Measurements from ENCODE around the gene CAMSAP1. TPM values are rescaled to one million over a fixed set of nuclear protein-coding genes. Genes with fewer than 3 reads are reported as not detected.

Gene CAMSAP1
- total and polyA plus RNA-seq, 7 donors, result 2.3 to 37.7 (median 19.4) TPM

- Histone ChIP-seq H3K9me3 (peaks cover 0 to 12% (median 5%) of the 10 kb centered on the region in 4 donors), H3K27ac (no peak overlapping the region), H3K4me3 (no peak overlapping the region), H3K36me3 (no peaks in the 10 kb centered on the region), H3K27me3 (no peaks in the 10 kb centered on the region), H3K4me1 (no peaks in the 10 kb centered on the region)
- TF ChIP-seq POLR2AphosphoS5 (IDR thresholded peaks at IDR 0.05) (no peak), POLR2A (IDR thresholded peaks at IDR 0.05) (no peak), CTCF (IDR thresholded peaks at IDR 0.05) (no peak), EP300 (IDR thresholded peaks at IDR 0.05) (no peak)
- no peak for DNase-seq
- intact Hi-C loops (cut with DNase I), result no loop called here
- WGBS, 2 donors, result 65 to 67% methylated on average over 20 of the region's 20 CpGs
Observed at GRCh38 chr9:135761150-135761844, 146.0 kb downstream of the CAMSAP1 start.

- WGBS, 2 donors, result 79 to 84% methylated on average over 12 of the region's 12 CpGs
- Histone ChIP-seq H3K4me3 (no peak overlapping the region), H3K27ac (no peak overlapping the region), H3K27me3 (no peaks in the 10 kb centered on the region), H3K4me1 (no peaks in the 10 kb centered on the region), H3K36me3 (no peaks in the 10 kb centered on the region), H3K9me3 (peaks cover 0 to 4% (median under 1%) of the 10 kb centered on the region in 4 donors)
- no peak for DNase-seq
- intact Hi-C loops (cut with DNase I), result no loop called here
- TF ChIP-seq EP300 (IDR thresholded peaks at IDR 0.05), result no peak
- no peak for TF ChIP-seq CTCF (IDR thresholded peaks at IDR 0.05)
- TF ChIP-seq POLR2AphosphoS5 (IDR thresholded peaks at IDR 0.05), result no peak
- TF ChIP-seq POLR2A (IDR thresholded peaks at IDR 0.05), result no peak
Observed at GRCh38 chr9:135760465-135760864, 146.9 kb downstream of the CAMSAP1 start.

- Histone ChIP-seq H3K36me3 (no peaks in the 10 kb centered on the region), H3K9me3 (no peaks in the 10 kb centered on the region), H3K4me3 (no peak overlapping the region), H3K4me1 (no peaks in the 10 kb centered on the region), H3K27ac (no peak overlapping the region), H3K27me3 (no peaks in the 10 kb centered on the region)
- intact Hi-C loops (cut with DNase I), result no loop called here
- 85 to 90% methylated on average over 24 of the region's 24 CpGs for WGBS, 2 donors
- TF ChIP-seq POLR2A (IDR thresholded peaks at IDR 0.05) (no peak), CTCF (IDR thresholded peaks at IDR 0.05) (no peak), POLR2AphosphoS5 (IDR thresholded peaks at IDR 0.05) (no peak), EP300 (IDR thresholded peaks at IDR 0.05) (no peak)
- DNase-seq, result no peak
Observed at GRCh38 chr9:135759676-135760300, 147.6 kb downstream of the CAMSAP1 start.

GRCh38 chr9:135758870-135759269 lies 148.5 kb downstream of the CAMSAP1 start:
- intact Hi-C loops (cut with DNase I), result no loop called here
- DNase-seq, result no peak
- WGBS, 2 donors, result 89 to 91% methylated on average over 10 of the region's 10 CpGs
- H3K27me3 ChIP-seq, result no peaks in the 10 kb centered on the region
- H3K4me1 ChIP-seq, result no peaks in the 10 kb centered on the region
- TF ChIP-seq EP300 (IDR thresholded peaks at IDR 0.05) (no peak), CTCF (IDR thresholded peaks at IDR 0.05) (no peak), POLR2AphosphoS5 (IDR thresholded peaks at IDR 0.05) (no peak), POLR2A (IDR thresholded peaks at IDR 0.05) (no peak)
- H3K27ac ChIP-seq, result no peak overlapping the region
- no peaks in the 10 kb centered on the region for H3K9me3 ChIP-seq
- no peak overlapping the region for H3K4me3 ChIP-seq
- no peaks in the 10 kb centered on the region for H3K36me3 ChIP-seq

Other genes starting within 250 kb of the CAMSAP1 start
- not detected for gene LCN9, start 244.2 kb downstream of the CAMSAP1 start, total RNA-seq
- not detected for gene LCN9, start 244.2 kb downstream of the CAMSAP1 start, polyA plus RNA-seq
- not detected for gene SOHLH1, start 208.1 kb downstream of the CAMSAP1 start, total RNA-seq
- gene SOHLH1, start 208.1 kb downstream of the CAMSAP1 start, polyA plus RNA-seq, result not detected
- gene KCNT1, start 205.4 kb downstream of the CAMSAP1 start, total RNA-seq, result under 1 TPM in 3 of 4 donors, not detected in 1; 0.28 to 0.95 (median 0.36) TPM
- gene KCNT1, start 205.4 kb downstream of the CAMSAP1 start, polyA plus RNA-seq, result under 1 TPM in 1 of 3 donors, not detected in 2; 0.23 TPM
- 10 to 100 TPM; 57.4 to 80.9 (median 67.3) TPM for gene UBAC1, start 53.8 kb upstream of the CAMSAP1 start, total RNA-seq
- 10 to 100 TPM; 60.8 to 76.3 (median 71.8) TPM for gene UBAC1, start 53.8 kb upstream of the CAMSAP1 start, polyA plus RNA-seq
- 10 to 100 TPM; 41.6 to 80.0 (median 65.4) TPM for gene NACC2, start 187.7 kb upstream of the CAMSAP1 start, total RNA-seq
- gene NACC2, start 187.7 kb upstream of the CAMSAP1 start, polyA plus RNA-seq, result 10 to 100 TPM in 1 of 3 donors, 1 to 10 TPM in 2; 3.6 to 14.3 (median 5.1) TPM
- 10 to 100 TPM; 23.7 to 35.6 (median 30.2) TPM for gene TMEM250, start 211.3 kb upstream of the CAMSAP1 start, total RNA-seq
- 10 to 100 TPM; 25.4 to 48.4 (median 27.6) TPM for gene TMEM250, start 211.3 kb upstream of the CAMSAP1 start, polyA plus RNA-seq